ENCODE data around the gene SLC12A3.
A peak's percentile ranks its signal among the peaks of the same experiment; 100 is the strongest.

Gene SLC12A3

GRCh38 chr16:56927471-56927870, 62.5 kb downstream of the SLC12A3 start:
- TF ChIP-seq CTCF (IDR thresholded peaks at IDR 0.05; ENCODE audit: low read depth, low read length): no peak
- H3K4me3 ChIP-seq (ENCODE audit: low read depth, low read length): no peak overlapping the region

DNA sequence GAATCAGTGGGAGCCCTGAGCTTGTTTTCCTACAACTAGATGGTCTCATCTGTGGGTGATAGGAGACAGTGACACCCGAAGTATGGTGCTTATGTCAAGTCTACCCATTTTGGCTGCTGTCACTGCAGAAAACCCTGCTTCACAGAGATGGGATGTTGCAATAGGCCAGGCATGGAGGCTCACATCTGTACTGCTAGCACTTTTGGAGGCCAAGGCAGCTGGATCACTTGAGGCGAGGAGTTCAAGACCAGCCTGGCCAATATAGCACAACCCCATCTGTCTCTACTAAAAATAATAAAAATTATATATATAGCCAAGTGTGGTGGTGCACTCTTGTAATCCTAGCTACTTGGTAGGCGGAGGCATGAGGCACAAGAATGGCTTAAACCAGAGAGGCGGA, 64.6 kb downstream of the SLC12A3 start:
- no peak overlapping the region for H3K4me3 ChIP-seq (ENCODE audit: low read depth, low read length)
- TF ChIP-seq CTCF (IDR thresholded peaks at IDR 0.05; ENCODE audit: low read depth, low read length): no peak

GRCh38 chr16:56930486-56931270, 65.7 kb downstream of the SLC12A3 start:
- H3K4me3 ChIP-seq (ENCODE audit: low read depth, low read length): no peak overlapping the region
- no peak for TF ChIP-seq CTCF (IDR thresholded peaks at IDR 0.05; ENCODE audit: low read depth, low read length)

DNA sequence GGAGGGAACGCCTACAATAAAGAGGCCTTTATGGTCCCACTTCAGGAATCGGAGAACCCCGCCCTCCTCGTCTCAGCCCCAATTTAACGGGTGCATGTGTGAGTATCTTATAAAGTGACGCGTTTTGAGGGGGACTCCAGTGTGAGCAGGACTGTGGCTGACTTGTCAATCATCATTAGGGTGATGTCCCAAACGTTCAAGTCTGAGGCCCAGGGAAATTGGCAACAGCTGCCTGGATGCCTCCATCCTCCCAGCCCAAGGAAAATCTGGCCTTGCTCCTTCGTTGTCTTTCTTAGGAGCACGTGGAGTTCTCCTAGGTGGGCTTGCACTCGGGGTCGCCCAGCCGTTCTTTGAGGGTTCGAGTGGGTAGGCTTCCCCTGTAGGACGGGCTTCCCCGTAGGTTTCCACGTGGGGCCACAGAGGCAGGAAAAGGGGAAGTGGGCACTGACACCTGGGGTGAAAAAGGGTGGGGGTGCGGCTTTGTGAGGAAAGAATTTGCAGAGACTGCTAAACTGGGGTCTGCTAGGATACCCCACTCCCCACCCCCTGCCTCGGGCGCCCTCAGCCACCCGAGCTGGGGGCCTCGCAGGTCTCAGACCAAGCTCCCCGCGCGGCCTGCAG, 66.4 kb downstream of the SLC12A3 start:
- no peak for TF ChIP-seq CTCF (IDR thresholded peaks at IDR 0.05; ENCODE audit: low read depth, low read length)
- H3K4me3 ChIP-seq (ENCODE audit: low read depth, low read length): peak overlapping the region; percentile 34

DNA sequence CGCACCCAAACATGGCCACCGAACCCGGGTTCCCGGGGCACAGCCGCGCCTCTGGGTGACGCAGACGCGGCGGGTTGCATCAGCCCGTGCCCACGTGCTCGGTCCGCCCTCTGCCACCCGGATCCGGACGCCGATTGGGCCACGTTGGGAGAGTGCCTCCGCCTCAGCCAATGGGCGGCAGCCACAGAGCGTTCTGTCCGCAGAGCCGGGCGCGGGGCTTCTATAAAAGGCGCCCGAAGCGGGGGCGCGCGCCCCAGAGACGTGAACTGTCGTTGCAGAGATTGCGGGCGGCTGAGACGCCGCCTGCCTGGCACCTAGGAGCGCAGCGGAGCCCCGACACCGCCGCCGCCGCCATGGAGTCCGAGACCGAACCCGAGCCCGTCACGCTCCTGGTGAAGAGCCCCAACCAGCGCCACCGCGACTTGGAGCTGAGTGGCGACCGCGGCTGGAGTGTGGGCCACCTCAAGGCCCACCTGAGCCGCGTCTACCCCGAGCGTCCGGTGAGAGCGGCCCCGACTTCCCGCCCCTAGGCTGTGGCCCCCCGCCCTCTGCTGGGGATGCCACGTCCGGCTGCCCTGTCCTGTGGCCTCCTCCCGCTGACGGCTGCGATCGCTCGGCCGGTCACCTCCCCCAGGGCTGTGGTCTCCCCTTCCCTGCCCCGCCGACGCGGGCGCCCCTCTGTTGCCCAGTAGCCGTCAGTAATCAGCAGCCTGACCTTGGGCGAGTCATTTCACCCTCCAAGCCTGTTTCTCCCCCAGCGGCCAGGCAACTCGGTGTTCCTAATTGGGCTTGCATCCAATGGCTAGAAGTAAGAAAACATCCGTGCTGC, 67.1 kb downstream of the SLC12A3 start, which contains the start of gene HERPUD1:
Gene HERPUD1, plus strand, starts transcription at position 251 of the 829 bp plus-strand sequence. Its CDS starts 103 bp downstream, at position 354.
- peak within 1 kb of the TSS; percentile 99 for H3K4me3 ChIP-seq (ENCODE audit: low read depth, low read length)
- TF ChIP-seq CTCF (IDR thresholded peaks at IDR 0.05; ENCODE audit: low read depth, low read length): 0 out of 2 replicates have a peak, but pooled peaks have one; percentile 5

DNA sequence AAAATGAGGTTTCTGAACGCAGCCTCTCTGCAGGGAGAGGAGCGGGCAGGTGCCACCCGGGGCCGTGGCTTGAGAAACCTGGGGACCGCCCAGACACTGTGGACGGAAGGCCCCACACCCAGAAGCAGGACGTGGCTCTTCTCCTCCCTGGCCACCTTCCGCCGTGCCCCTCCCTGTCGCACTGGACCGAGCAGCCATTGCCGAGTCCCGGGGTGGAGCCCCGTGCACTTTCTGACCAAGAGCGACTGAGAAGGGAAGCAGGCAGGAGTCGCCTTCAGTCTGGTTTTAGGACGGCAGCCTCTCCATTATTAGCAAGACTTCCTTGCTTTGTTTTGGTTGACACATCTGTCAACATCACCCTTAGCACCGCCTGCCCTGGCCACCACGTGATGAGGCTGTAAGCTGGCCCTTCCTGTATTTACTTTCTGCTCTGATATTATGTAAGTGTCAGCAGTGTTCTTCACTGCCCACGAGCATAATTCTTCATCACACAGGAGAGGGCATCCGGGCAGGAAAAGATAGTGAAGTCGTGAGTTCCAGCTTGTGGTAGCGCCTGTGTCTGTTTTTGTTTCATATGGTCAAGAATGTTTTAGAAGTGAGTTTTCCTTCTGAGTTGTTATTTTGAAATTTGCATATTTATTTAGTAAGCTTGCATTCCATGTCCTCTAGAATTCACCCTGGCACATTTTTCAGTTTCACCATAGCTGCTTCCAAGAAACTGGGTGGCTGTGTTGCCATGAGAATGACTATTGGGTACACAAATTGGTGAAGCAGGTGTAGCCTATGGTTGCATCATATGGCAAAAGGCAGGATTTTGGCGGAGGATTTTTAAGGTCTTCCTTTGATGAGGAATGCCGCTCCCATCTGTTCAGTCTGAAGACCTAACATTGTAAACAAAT, 68.0 kb downstream of the SLC12A3 start:
- no peak for TF ChIP-seq CTCF (IDR thresholded peaks at IDR 0.05; ENCODE audit: low read depth, low read length)

More for the DNA sequence above, 68.0 kb downstream of the SLC12A3 start:
- H3K4me3 ChIP-seq (ENCODE audit: low read depth, low read length): peak overlapping the region; percentile 99

Measured in WI38 (cell line).